OCI-LY7 (cell line): ENCODE data around the gene ABL1. TPM values are rescaled to one million over a fixed set of nuclear protein-coding genes. Genes with fewer than 3 reads are reported as not detected.

Experiments used
- BruUV-seq: library from RNA; stranded (reverse); fragments of 400-500 nt; replicated peaks from 2 replicates; lab custom pipeline; 2021; lab: Mats Ljungman, UMichigan
- CTCF ChIA-PET: fragments of 300-600 bp; sonication (Branson Sonifier 250); formaldehyde crosslinking; loops from one replicate; lab custom pipeline; 2022; ENCODE audit warnings: antibody characterized with exemption; ENCODE audit not compliant: unreplicated experiment; lab: Charles Lee
- POLR2A ChIA-PET: fragments of 300-600 bp; sonication (Branson Sonifier 250); formaldehyde crosslinking; loops from one replicate; lab custom pipeline; 2022; ENCODE audit warnings: antibody characterized with exemption; lab: Charles Lee
- DNase-seq: peaks from one replicate; pipeline ENCODE4 v3.0.0-alpha.2; 2015; ENCODE audit warnings: low spot score
- H2AFZ ChIP-seq: fragments of 200-600 bp; sonication (generic), shearing (Covaris generic); 2 replicates; pipeline ENCODE4 v1.6.1; 2014; ENCODE audit warnings: mild to moderate bottlenecking, antibody characterized with exemption, low read length, moderate library complexity
- H3K27ac ChIP-seq: fragments of 200-600 bp; sonication (generic); 2 replicates; pipeline ENCODE4 v1.5.1; 2014; ENCODE audit warnings: mixed run types, low read depth, mild to moderate bottlenecking, moderate library complexity, low read length, inconsistent platforms; ENCODE audit not compliant: poor library complexity, severe bottlenecking
- H3K36me3 ChIP-seq: fragments of 200-600 bp; sonication (generic); 2 replicates; pipeline ENCODE4 v1.6.1; 2014; ENCODE audit warnings: mild to moderate bottlenecking, antibody characterized with exemption, low read length, moderate library complexity, mixed read lengths; ENCODE audit not compliant: insufficient read depth
- H3K4me1 ChIP-seq: fragments of 200-600 bp; sonication (generic); 2 replicates; pipeline ENCODE4 v1.5.1; 2014; ENCODE audit warnings: mild to moderate bottlenecking, low read length; ENCODE audit not compliant: insufficient read depth, poor library complexity, severe bottlenecking
- H3K4me2 ChIP-seq: fragments of 200-600 bp; sonication (generic); 2 replicates; pipeline ENCODE4 v1.6.1; 2014; ENCODE audit warnings: mild to moderate bottlenecking, low read length
- H3K4me3 ChIP-seq: fragments of 200-600 bp; sonication (generic); 2 replicates; pipeline ENCODE4 v1.5.1; 2014; ENCODE audit warnings: mild to moderate bottlenecking, low read depth, low read length; ENCODE audit not compliant: poor library complexity, severe bottlenecking
- H3K79me2 ChIP-seq: fragments of 200-600 bp; sonication (generic); 2 replicates; pipeline ENCODE4 v1.6.1; 2016; ENCODE audit warnings: low read depth, mild to moderate bottlenecking, low read length, moderate library complexity, mixed read lengths; ENCODE audit not compliant: insufficient read depth
- H3K9me2 ChIP-seq: fragments of 200-600 bp; sonication (generic); 2 replicates; pipeline ENCODE4 v1.6.1; 2016; ENCODE audit warnings: mild to moderate bottlenecking, low read length, mixed read lengths; ENCODE audit not compliant: insufficient read depth
- H3K9me3 ChIP-seq: fragments of 200-600 bp; sonication (generic); 2 replicates; pipeline ENCODE4 v1.6.1; 2014; ENCODE audit warnings: mild to moderate bottlenecking, mixed run types, low read length, mixed read lengths
- H4K20me1 ChIP-seq: fragments of 200-600 bp; sonication (generic); 2 replicates; pipeline ENCODE4 v1.6.1; 2014; ENCODE audit warnings: mild to moderate bottlenecking, antibody characterized with exemption, low read length, moderate library complexity, mixed read lengths; ENCODE audit not compliant: insufficient read depth
- CTCF ChIP-seq: fragments of 200-600 bp; sonication (generic); conservative IDR thresholded peaks from 2 replicates; pipeline ENCODE4 v1.5.1; 2014; ENCODE audit warnings: mild to moderate bottlenecking, antibody characterized with exemption, low read length, moderate library complexity, mixed read lengths
- EZH2phosphoT487 ChIP-seq: fragments of 200-600 bp; sonication (generic); IDR thresholded peaks from 2 replicates; pipeline ENCODE4 v1.6.1; 2018; ENCODE audit warnings: low read depth, borderline replicate concordance, mild to moderate bottlenecking, mixed run types, antibody characterized with exemption, low read length, moderate library complexity, mixed read lengths
- intact Hi-C: fragments of 100-400 bp; cut with micrococcal nuclease; formaldehyde crosslinking; loops from one replicate; pipeline ENCODE4 v1.10.0; 2022; ENCODE audit not compliant: unreplicated experiment
- total RNA-seq, 2 experiments: library from RNA; depleted of rRNA in 1 of 2; stranded (reverse); fragments of >200 nt in 1 of 2; shearing (Covaris generic) in 1 of 2; gene quantifications; 2 replicates each; pipeline ENCODE4 v1.2.3, GENCODE V29; 2014 to 2022

ABL1 gene
- total RNA-seq, 2 experiments from 2014 or later, result 8.1 to 28.3 TPM

GRCh38 chr9:130864541-130864940 is 29.5 kb downstream of the ABL1 start:
- Histone ChIP-seq H3K36me3 (no peaks in the 10 kb centered on the region), H3K4me3 (no peak overlapping the region), H3K4me2 (no peak overlapping the region), H3K9me2 (no peaks in the 10 kb centered on the region), H2AFZ (no peak overlapping the region), H3K27ac (no peak overlapping the region), H4K20me1 (no peaks in the 10 kb centered on the region), H3K9me3 (no peaks in the 10 kb centered on the region), H3K79me2 (no peaks in the 10 kb centered on the region), H3K4me1 (no peaks in the 10 kb centered on the region)
- no peak for TF ChIP-seq CTCF
- TF ChIP-seq EZH2phosphoT487, result no peak
- no peak for DNase-seq
- CTCF ChIA-PET, result no interaction called here
- intact Hi-C loops, result loop anchor here (5.0 kb wide), 1 partner anchor 402 kb away; no protein-coding TSS in a partner anchor
- POLR2A ChIA-PET, result no interaction called here
- BruUV-seq, result no TSS peak

GRCh38 chr9:130865921-130866320 is 30.9 kb downstream of the ABL1 start:
- no peaks in the 10 kb centered on the region for H3K9me2 ChIP-seq
- no peaks in the 10 kb centered on the region for H3K9me3 ChIP-seq
- no peaks in the 10 kb centered on the region for H3K36me3 ChIP-seq
- H2AFZ ChIP-seq, result no peak overlapping the region
- CTCF ChIA-PET, result no interaction called here
- no peak for DNase-seq
- intact Hi-C loops, result loop anchor here (1.0 to 5.0 kb wide), 2 partner anchors 75 to 131 kb away; no protein-coding TSS in a partner anchor
- no peak overlapping the region for H3K4me3 ChIP-seq
- POLR2A ChIA-PET, result interaction anchor here (0.6 to 1.2 kb wide), 2 partner anchors 13 to 157 kb away, joined by 3 to 4 read pairs; no protein-coding TSS in a partner anchor
- peaks cover 6% of the 10 kb centered on the region for H3K4me1 ChIP-seq
- no peak for TF ChIP-seq CTCF
- BruUV-seq, result no TSS peak
- no peaks in the 10 kb centered on the region for H3K79me2 ChIP-seq
- H3K27ac ChIP-seq, result no peak overlapping the region
- H4K20me1 ChIP-seq, result no peaks in the 10 kb centered on the region
- H3K4me2 ChIP-seq, result no peak overlapping the region

GRCh38 chr9:130866474-130866965 is 31.5 kb downstream of the ABL1 start:
- Histone ChIP-seq H3K27ac (no peak overlapping the region), H3K4me1 (peaks cover 12% of the 10 kb centered on the region), H3K9me2 (no peaks in the 10 kb centered on the region), H4K20me1 (no peaks in the 10 kb centered on the region), H3K4me2 (no peak overlapping the region), H3K9me3 (no peaks in the 10 kb centered on the region), H3K4me3 (no peak overlapping the region), H3K79me2 (no peaks in the 10 kb centered on the region), H3K36me3 (no peaks in the 10 kb centered on the region), H2AFZ (no peak overlapping the region)
- ChIA-PET POLR2A (interaction anchor here (1.2 kb wide), 1 partner anchor 12 kb away, joined by 4 read pairs; no protein-coding TSS in a partner anchor), CTCF (no interaction called here)
- DNase-seq, result peak; percentile 63
- TF ChIP-seq EZH2phosphoT487 (no peak), CTCF (peak; percentile 94)
- intact Hi-C loops, result loop anchor here (1.0 to 5.0 kb wide), 2 partner anchors 75 to 131 kb away; no protein-coding TSS in a partner anchor
- no TSS peak for BruUV-seq
